ENCODE data around the gene HMCN1. TPM values are rescaled to one million over a fixed set of nuclear protein-coding genes. Genes with fewer than 3 reads are reported as not detected.

Gene HMCN1
- total and polyA plus RNA-seq, 9 donors: 1.4 to 26.6 (median 3.8) TPM

GRCh38 chr1:186055846-186056245, 321.7 kb downstream of the HMCN1 start:
- H3K36me3 ChIP-seq: no peaks in the 10 kb centered on the region
- no peak for DNase-seq
- TF ChIP-seq EP300 (IDR thresholded peaks at IDR 0.05) (no peak), CTCF (IDR thresholded peaks at IDR 0.05) (no peak), POLR2A (IDR thresholded peaks at IDR 0.05) (no peak)
- intact Hi-C loops (cut with DNase I): no loop called here
- no peak overlapping the region for H3K27ac ChIP-seq
- no peaks in the 10 kb centered on the region for H3K4me1 ChIP-seq (ENCODE audit: insufficient read depth)
- no peak overlapping the region for H3K4me3 ChIP-seq
- H3K9me3 ChIP-seq: no peaks in the 10 kb centered on the region
- WGBS, 3 donors: 47 to 73% (median 69%) methylated on average over 2 of the region's 2 CpGs
- no peaks in the 10 kb centered on the region for H3K27me3 ChIP-seq

- Histone ChIP-seq H3K36me3 (no peaks in the 10 kb centered on the region), H3K4me3 (no peak overlapping the region), H3K4me1 (ENCODE audit: insufficient read depth) (no peaks in the 10 kb centered on the region), H3K27me3 (no peaks in the 10 kb centered on the region), H3K9me3 (no peaks in the 10 kb centered on the region), H3K27ac (no peak overlapping the region)
- no peak for DNase-seq
- 96 to 99% (median 98%) methylated on average over 1 of the region's 1 CpG for WGBS, 3 donors
- TF ChIP-seq CTCF (IDR thresholded peaks at IDR 0.05) (no peak), EP300 (IDR thresholded peaks at IDR 0.05) (no peak), POLR2A (IDR thresholded peaks at IDR 0.05) (no peak)
- intact Hi-C loops (cut with DNase I): no loop called here
Measured at GRCh38 chr1:186057086-186057485, 322.9 kb downstream of the HMCN1 start.

- H3K27me3 ChIP-seq: no peaks in the 10 kb centered on the region
- TF ChIP-seq CTCF (IDR thresholded peaks at IDR 0.05): no peak
- TF ChIP-seq POLR2A (IDR thresholded peaks at IDR 0.05): no peak
- TF ChIP-seq EP300 (IDR thresholded peaks at IDR 0.05): no peak
- no peaks in the 10 kb centered on the region for H3K9me3 ChIP-seq
- no peaks in the 10 kb centered on the region for H3K36me3 ChIP-seq
- DNase-seq: no peak
- no peaks in the 10 kb centered on the region for H3K4me1 ChIP-seq (ENCODE audit: insufficient read depth)
- no peak overlapping the region for H3K4me3 ChIP-seq
- no peak overlapping the region for H3K27ac ChIP-seq
- intact Hi-C loops (cut with DNase I): no loop called here
- 2 to 8% (median 6%) methylated on average over 1 of the region's 1 CpG for WGBS, 3 donors
Measured at GRCh38 chr1:186059311-186059710, 325.1 kb downstream of the HMCN1 start.

GRCh38 chr1:186059752-186060151, 325.6 kb downstream of the HMCN1 start:
- Histone ChIP-seq H3K27me3 (no peaks in the 10 kb centered on the region), H3K4me1 (ENCODE audit: insufficient read depth) (no peaks in the 10 kb centered on the region), H3K4me3 (no peak overlapping the region), H3K36me3 (no peaks in the 10 kb centered on the region), H3K27ac (no peak overlapping the region), H3K9me3 (no peaks in the 10 kb centered on the region)
- no peak for DNase-seq
- 21 to 36% (median 26%) methylated on average over 4 of the region's 4 CpGs for WGBS, 3 donors
- intact Hi-C loops (cut with DNase I): no loop called here
- TF ChIP-seq EP300 (IDR thresholded peaks at IDR 0.05): no peak
- TF ChIP-seq POLR2A (IDR thresholded peaks at IDR 0.05): no peak
- no peak for TF ChIP-seq CTCF (IDR thresholded peaks at IDR 0.05)

GRCh38 chr1:186060226-186060625, 326.0 kb downstream of the HMCN1 start:
- Histone ChIP-seq H3K36me3 (no peaks in the 10 kb centered on the region), H3K27ac (no peak overlapping the region), H3K9me3 (no peaks in the 10 kb centered on the region), H3K27me3 (no peaks in the 10 kb centered on the region), H3K4me3 (no peak overlapping the region), H3K4me1 (ENCODE audit: insufficient read depth) (no peaks in the 10 kb centered on the region)
- TF ChIP-seq EP300 (IDR thresholded peaks at IDR 0.05) (no peak), POLR2A (IDR thresholded peaks at IDR 0.05) (no peak), CTCF (IDR thresholded peaks at IDR 0.05) (no peak)
- no peak for DNase-seq
- intact Hi-C loops (cut with DNase I): no loop called here
